ENCODE measurements around the gene MX2.
A peak's percentile ranks its signal among the peaks of the same experiment; 100 is the strongest.
"Not testable (repeated sequence)": the region's sequence is repeated elsewhere in the genome, so short reads cannot be mapped to it uniquely, and the experiment has no call there.

Gene MX2

DNA sequence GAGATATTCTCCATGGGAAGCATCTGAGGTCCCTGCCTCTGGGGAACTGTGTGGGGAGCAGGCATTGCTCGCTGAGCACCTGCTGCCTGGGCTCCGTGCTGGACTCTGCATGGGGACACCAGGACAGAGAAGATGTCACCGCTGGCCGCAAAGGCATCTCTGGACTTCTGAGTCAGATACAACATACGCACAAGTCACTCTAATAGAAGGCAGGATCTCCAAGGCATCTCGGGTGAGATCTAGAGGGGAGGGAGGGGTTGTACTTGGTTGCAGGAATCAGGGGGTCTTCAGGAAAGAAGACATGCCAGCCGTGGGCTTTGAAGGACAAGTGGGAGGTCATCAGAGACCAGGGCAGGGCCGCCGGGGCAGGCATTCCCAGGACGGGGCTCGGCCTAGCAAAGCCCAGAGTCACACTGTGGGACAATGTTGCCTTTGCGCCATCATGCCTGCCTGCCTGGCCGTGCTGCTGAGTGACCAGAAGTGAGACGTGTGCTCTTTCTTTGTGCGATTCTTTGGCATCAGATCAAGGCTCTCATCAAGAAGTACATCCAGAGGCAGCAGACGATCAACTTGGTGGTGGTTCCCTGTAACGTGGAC lies 28.3 kb downstream of the MX2 start:
- no peak for DNase-seq

DNA sequence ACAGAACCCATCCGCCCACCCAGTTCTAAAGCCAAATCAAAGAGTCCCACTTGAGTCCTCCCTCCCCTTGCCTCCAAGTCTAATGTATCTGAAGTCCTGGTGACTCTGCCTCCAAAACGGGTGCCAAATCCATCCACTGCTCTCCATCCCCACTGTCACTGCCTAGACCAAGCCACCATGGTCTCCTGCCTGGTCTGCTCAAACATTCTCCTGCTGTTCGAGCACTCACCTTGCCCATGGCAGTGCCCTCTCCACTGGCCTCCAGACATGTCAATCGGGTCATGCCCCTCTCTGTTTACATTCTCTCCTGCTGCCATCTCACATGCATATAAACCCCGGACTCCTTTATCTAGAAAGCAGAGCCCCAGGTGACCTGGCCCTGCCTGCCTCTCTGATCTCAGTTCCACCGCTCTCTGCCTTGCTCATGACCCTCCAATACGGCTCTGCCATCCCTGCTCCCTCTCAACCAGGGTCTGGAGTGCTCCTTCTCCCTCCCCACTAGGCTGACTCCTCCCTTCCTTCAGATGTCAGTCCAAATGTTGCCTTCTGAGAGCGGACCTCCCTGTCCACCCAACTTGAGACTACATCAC lies 32.1 kb downstream of the MX2 start:
- no peak for DNase-seq

DNA sequence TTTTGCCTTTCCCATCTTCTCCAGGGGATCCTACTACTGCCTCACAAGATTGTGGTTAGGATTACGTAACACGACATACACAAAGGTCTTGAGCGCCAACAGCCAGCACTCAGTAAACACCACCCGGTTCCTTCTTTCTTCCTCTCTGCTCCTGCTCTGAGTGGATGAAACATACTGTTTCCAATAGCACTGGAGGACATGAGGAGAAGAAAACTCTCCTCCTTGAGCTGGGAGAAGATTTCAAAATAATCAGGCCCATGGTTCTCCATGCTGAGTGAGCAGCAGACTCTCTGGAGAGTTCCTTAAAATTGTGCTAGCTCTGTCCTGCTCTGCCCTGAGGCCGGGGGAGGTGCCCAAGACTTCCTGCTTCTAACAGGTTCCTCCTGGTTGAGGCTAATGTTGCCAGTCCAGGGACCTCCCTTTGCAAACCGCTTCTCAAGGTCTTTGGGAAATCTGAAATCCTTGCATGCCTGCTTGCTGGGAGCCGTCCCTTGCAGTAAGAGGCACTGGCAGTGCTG lies 34.8 kb downstream of the MX2 start:
- DNase-seq: no peak

DNA sequence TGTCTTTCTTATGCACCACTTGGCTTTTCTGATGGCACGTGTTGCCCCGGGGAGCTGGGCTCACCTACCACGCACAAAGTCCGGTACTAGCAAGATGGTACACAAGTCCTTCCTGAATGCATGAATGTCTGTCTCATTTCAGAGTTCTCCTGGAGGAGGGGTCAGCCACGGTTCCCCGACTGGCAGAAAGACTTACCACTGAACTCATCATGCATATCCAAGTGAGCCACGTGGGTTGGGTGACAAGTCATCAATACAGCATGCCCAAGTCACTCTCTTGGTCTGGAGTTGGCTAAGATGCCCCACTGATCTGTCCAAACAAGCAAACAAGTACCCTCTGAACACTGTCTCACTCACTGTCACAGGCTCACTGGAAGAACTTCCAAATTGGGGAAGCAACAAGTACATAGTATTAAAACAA lies 35.7 kb downstream of the MX2 start:
- no peak for DNase-seq

DNA sequence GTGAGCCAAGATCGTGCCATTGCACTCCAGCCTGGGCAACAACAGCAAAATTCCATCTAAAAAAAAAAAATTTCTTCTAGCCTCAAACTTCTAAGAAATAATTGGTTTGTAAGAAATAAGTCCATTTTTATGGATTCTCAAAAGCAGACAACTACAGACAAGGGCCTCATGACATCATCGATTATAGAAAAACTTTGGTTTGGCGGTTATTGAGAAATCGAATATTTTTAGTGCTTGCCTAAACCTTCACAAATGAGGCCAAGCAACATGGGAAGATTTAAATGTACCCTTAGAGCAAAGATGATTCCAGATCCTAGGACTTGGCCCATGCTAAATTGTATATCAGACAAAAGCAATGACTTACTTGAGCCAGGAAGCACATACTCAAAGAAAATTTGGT lies 36.4 kb downstream of the MX2 start:
- no peak for DNase-seq

DNA sequence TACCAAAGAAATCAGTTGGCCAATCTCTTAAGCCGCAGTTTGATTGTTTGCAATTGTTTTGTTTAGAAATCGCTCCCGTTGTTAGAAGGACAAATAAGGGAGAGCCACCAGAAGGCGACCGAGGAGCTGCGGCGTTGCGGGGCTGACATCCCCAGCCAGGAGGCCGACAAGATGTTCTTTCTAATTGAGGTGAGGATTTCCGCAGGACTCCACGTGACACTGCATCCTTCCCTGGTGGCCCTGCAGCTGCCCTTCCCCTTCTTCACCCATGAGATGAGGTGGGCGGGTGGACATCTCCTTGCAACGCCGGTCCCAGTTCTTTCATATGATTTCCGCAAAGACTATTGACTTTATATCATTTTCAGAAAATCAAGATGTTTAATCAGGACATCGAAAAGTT lies 37.0 kb downstream of the MX2 start:
- no peak for DNase-seq

DNA sequence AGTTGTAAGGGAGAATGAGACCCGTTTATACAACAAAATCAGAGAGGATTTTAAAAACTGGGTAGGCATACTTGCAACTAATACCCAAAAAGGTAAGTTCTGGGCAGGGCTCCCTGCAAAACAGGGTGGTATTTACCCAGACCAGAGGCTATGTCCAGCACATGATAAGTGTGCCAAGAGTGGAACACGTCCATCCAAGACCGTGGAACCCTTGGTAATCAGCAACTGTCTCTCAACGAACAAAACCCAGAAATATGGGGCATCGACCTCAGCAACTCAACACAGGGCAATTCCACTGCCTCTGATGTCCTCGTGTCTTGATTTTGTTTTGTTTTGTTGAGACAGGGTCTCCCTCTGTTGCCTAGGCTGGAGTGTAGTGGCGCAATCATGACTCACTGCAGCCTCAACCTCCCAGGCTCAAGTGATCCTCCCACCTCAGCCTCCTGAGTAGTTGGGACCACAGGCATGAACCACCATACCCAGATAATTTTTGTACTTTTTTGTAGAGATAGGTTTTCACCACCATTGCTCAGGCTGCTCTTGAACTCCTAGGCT lies 37.5 kb downstream of the MX2 start:
- DNase-seq: no peak

DNA sequence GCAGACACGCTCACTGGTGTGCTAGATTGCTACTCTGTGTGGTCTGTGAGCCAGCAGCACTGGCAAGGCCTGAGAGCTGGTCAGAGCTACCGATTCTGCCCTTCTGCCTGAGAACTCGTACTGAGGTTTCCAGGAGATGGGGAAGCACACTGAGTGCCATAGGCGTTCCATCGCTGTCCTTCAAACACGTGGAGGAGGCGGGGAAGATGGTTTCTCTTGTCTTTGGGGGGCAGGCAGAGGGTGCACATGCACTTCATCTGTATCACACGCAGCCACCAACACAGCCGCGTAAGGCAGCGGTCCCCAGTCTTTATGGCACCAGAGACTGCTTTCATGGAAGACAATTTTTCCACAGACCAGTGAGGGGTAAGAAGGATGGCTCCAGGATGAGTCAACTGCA lies 40.4 kb downstream of the MX2 start:
- DNase-seq: no peak

DNA sequence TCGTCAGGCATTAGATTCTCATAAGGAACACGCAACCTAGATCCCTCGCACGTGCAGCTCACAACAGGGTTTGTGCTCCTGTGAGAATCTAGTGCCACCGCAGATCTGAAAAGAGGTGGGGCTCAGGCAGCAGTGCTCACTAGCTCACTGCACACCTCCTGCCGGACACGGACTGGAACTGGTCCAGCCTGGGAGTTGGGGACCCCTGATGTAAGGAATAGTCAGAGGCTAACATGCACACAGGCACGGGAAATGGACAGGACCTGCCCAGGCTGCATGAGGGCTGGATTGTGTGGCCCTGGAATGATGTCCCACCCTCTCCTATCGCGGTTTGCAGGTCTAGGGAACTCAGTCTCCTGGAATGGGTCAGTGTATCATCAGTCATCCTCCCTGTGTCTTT lies 41.0 kb downstream of the MX2 start:
- no peak for DNase-seq

DNA sequence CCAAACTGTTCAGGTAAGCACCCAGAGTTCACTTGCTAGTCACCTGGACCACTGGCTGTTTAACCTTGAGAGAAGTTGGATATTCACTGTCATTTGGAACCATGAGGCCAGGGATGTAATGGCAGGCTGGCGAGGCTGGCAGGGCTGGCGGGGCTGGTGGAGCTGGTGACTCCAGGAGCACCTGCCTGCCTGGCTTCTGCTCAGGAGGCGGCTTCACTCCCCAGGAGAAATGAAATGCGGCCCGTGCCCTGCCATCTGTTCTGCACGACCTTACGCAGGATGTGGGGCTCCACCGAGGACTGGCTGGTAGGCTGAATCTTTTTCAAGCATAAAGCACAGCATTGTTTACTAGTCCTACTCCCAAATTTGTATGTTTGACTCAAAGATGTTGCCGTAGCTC lies 41.5 kb downstream of the MX2 start:
- DNase-seq: no peak

DNA sequence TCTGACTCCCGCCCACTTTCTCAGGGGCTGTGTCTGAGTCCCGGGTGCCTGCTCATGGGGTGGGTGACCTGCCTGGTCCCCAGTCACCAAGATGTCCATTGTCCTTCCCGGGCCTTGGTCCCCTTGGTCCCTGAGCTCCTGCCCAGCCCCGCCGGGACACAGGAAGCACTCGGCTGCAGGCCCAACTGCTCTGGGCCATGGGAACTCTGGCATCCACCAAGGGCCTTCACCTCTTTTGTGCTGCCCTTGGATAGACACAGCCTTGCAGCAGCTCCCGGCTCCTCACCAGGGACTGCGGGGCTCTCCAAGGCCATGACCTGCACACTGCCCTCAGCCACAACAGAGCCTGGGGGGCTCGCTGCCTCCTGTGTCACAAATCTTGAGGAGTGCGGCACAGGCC lies 42.1 kb downstream of the MX2 start:
- DNase-seq: no peak

DNA sequence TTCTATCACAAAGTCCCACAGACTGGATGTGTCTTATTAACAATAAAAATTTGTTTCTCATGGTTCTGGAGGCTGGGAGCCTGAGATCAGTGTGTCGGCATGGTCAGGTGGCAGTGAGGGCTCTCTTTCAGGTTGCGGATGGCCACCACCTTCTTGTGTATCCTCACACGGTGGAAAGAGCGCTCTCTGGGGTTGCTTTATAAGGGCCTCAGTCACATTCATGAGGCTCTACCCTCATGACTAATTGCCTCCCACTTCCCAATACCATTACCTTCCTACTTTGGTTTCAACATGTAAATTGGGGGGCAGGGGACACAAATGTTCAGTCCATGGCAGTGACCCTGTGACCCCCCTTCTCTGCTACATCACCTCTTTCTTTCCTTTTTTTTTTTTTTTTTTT lies 43.5 kb downstream of the MX2 start:
- no peak for DNase-seq

DNA sequence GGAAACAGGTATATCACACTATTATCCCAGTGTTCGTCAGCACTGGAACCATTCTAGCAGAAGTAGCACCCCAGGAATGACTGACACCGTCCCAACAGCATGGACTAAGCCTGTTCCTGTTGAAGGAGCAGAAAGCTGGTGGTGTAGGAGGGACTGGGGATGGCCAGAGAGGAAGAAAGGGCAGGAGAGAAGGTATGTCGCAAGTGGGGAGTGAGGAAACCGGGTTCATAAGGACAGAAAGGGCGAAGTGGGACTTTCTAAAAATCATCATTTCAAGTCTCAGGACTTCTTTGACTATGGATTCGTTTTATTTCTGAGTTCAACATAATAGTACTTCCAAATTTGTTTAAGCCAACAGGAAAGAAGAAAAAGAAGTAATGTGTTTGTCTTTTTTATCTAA lies 44.5 kb downstream of the MX2 start:
- no peak for DNase-seq

DNA sequence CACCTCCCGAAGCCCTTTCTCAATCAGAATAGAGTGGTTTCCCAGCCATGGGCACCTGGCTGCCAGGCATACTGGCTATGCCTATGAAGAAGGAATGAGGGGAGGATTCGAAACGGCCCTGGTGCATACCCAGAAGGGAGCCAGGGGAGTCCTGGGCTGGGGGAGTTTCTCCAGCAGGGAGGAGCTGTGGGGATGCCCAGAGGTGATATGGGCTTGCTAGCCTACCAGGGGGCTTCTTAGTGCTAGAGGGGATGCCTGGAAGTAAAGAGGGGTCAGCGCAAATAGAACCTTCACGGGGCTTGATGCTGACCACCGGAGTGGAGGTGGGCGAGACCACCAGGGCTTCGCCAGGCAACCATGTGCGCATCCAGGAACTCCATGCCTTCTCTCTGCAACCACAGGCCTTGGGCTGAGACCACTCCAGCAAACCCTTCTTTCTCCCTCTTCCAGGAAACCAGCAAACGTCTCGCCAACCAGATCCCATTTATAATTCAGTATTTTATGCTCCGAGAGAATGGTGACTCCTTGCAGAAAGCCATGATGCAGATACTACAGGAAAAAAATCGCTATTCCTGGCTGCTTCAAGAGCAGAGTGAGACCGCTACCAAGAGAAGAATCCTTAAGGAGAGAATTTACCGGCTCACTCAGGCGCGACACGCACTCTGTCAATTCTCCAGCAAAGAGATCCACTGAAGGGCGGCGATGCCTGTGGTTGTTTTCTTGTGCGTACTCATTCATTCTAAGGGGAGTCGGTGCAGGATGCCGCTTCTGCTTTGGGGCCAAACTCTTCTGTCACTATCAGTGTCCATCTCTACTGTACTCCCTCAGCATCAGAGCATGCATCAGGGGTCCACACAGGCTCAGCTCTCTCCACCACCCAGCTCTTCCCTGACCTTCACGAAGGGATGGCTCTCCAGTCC lies 46.0 kb downstream of the MX2 start:
- DNase-seq: no peak

DNA sequence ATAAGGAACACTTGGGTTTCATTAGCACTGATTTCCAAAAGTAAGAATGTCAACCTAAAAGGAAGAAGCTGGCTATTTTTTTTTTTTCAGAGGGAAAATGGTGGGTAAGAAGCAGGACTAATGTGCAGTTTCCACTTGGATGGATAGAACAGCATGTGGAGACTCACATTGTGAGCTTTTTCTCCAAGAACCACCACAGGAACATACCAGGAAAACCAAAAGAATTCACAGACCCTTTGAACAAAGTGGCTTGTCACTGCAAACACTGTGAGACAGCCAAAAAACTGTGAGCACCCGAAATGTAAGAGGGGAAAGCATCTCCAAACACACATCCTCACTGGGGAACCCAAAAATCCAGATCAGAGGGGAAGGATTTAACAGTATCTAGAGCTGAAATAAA lies 48.5 kb downstream of the MX2 start:
- no peak for DNase-seq

DNA sequence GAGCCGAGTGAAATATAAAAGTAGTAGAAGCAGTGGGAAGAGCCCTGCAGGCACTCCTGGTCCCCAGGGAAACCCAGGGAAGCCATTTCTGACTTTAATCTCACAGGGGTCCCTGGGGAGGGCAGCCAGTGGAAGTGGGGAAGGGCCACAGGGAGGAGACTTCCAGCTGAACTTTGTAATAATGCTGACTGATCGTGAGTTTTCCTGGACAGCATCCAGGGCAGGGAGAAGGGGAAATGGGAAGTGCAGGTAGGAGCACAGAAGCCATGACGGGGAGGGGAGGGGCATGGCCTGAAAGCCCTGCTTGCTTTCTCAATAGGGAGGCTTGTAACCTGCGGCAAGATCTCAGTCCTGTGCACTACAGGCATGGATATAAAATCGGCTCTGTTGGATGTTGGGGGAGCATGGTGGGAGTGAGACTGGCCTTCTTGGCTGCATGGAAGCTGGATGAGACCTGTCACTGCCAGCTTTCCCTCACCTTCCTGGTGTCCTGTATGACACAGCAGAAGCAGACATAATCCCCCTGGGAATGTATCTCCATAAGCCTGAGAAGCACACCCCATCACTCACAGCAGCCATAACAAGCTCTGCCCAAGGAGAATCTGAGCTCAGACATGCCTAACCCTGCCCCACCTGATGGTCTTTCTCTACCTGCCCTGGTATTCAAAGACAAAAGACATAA lies 49.1 kb downstream of the MX2 start:
- no peak for DNase-seq

DNA sequence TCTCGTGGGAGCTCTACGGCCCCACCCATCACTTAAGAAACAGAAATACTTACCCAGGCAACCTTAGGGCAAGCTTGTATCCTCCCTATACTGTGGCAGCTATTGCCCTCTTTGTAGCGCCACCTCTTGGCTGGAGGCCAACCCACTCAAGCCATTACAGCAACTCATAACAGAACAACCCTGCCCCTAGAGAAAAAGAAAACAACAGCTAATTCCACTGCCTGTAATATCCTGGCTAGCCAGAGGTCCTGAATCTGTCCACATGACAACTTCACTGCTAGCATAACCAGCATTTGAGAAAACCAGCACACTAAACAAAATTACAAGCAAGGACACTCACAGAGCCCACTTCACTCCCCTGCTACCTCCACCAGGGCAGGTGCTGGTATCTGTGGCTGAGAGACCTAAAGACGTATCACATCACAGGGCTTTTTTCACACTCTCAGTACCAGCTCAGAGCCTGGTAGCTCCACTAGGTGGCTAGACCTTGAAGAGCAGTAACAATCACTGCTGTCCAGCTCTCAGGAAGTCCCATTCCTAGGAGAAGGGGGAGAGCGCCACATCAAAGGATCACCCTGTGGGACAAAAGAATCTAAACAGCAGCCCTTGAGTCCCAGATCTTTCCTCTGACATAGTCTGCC lies 49.7 kb downstream of the MX2 start:
- peak; percentile 55 for DNase-seq

DNA sequence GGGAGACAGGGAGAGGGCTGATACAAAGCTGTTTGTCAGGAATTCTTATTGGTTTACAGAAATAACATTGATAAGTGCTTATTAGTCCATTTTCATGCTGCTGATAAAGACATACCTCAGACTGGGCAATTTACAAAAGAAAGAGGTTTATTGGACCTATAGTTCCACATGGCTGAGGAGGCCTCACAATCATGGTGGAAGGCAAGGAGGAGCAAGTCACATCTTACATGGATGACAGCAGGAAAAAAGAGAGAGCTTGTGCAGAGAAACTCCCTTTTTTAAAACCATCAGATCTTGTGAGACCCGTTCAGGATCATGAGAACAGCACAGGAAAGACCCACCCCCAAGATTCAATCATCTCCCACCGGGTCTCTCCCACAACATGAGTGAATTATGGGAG lies 55.7 kb downstream of the MX2 start:
- DNase-seq: not testable (repeated sequence)

DNA sequence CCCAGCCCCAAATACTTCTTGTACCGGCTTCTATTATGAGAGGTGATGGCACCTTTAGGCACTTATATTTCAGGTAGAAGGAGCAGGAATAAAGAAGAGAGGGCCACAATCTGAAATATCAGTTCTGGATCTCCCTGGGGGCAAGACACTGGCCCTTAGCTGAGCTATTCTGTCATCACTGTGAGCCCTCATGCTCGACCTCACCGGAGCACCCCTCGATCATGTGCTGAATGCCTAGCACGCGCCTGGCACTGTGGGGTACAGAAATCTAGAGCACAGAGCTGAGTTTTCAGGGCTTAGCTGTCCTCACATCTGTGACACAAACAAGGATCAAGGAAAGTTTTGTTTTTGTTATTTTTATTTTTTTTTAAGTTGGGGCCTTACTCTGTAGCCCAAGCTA lies 56.6 kb downstream of the MX2 start:
- DNase-seq: no peak

DNA sequence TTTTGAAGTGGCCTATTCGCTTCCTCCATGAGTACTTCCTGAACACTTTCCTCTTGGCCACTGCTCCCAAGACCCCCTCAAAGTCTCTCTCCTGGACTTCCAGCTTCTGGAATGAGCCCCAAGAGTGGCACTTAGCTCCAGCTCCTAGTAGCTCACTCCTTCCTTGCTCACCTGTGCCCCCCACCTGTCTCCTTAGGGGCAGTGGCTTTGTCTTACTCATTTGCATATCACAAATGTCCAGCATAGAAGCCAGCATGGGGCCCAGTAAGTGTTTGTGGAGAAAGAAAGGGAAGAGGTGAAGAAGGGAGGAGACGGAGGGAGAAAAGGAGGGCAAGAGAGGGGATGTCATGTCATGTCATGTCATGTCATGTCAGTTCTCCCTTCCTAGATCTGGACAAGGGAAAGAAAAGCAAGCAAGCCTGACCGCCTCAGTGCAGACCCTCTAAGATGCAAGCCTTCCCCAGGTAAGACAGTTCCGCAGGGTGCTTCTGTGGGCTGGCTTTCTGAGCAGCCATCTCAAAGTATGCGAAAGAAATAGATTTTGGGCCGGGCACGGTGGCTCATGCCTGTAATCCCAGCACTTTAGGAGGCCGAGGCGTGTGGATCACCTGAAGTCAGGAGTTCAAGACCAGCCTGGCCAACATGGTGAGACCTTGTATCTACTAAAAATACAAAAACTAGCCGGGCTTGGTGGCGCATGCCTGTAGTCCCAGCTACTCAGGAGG lies 57.3 kb downstream of the MX2 start:
- DNase-seq: no peak

DNA sequence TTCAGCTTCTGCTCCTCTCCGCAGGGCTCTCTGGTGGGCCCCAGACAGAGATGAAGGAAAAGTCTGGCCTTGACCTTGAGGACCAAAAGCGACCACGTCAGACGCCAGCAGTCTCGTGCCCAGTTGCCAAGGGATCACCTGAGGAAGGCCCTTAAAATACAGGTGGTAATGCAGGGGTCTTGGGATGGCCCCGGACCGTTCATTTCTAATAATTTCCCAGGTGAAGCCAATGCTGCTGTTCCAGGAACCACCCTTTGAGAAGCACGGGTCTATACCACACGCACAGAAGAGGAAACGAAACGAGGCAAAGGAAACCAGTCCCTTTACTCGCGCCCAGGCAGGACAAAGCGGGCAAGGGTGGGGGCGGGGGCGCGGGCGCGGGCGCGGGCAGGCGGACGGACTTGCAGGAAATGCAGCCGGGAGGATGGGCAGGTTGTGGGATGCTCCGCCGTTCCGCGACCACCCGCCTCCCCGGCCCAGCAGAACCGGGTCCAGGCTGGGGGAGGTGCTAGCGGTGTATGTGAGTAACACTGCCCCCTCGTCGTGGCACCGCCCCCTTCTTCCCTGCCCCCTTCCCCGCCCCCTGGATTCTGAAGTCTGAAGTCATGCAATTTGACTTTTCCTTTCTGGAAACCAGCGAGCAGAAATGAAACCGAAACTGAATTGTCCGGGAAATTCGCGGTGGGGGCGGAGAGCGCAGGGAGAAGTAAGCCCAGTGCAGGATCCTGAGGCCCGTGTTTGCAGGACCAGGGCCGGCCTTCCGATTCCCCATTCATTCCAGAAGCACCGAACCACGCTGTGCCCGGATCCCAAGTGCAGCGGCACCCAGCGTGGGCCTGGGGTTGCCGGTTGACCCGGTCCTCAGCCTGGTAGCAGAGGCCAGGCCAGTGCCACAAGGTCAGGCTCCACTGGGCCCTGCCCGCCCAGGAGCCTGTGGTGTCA lies 58.4 kb downstream of the MX2 start:
- DNase-seq: peak; percentile 50
